PC-3 (cell line): ENCODE data around the gene ZNF407.

Experiments
- CTCF ChIP-seq: fragments of 300-600 bp; sonication (generic); conservative IDR thresholded peaks from 2 replicates; pipeline ENCODE4 v1.5.1; 2017; ENCODE audit warnings: antibody characterized with exemption, low read depth, mild to moderate bottlenecking, low read length
- EZH2phosphoT487 ChIP-seq: fragments of 300-600 bp; sonication (generic); IDR thresholded peaks from 2 replicates; pipeline ENCODE4 v1.6.1; 2018; ENCODE audit warnings: mild to moderate bottlenecking, antibody characterized with exemption, low read length, borderline replicate concordance

DNA sequence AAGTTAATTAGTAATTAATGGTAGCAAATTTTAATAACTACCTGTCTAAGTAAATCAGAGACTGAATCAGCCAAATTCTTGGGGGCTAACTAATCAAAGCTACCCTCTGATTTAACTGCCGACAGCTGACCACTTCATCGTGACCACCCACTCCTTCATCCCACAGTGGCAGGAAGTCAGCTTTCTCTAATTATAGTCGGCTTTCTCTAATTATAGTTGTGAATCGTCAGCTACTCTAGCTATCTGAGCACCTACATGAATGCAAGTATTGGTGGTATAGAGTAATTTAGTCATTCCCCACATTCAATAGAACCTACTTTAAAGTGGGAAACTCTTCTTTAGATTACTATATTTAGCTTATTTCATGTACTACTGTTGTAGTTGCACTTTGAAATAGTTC lies 425.8 kb downstream of the ZNF407 start:
- TF ChIP-seq CTCF: no peak
- TF ChIP-seq EZH2phosphoT487: no peak
